Measurements from ENCODE around the gene EDDM13. TPM values are rescaled to one million over a fixed set of nuclear protein-coding genes. Genes with fewer than 3 reads are reported as not detected.
"Not testable (repeated sequence)": the region's sequence is repeated elsewhere in the genome, so short reads cannot be mapped to it uniquely, and the experiment has no call there.

The EDDM13 gene
- total and polyA plus RNA-seq, 12 donors: 0.33 to 1.0 (median 0.58) TPM; not detected in 6

DNA sequence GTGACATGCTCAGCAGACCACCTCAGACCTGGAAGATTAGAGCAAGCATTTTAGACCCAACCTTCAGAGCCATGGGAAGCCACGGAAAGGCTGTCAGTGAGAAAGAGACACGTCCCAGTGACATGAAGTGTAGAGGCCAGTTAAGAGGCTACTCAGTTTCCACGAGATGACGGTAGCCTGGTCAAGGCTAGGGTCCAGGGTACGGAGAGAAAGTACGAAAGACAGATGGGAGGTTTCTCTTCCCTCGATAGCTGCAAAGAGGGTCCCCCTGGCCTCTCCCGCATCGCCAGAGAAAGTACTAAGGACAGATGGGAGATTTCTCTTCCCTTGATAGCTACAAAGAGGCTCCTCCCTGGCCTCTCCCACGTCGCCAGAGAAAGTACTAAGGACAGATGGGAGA, 33.5 kb downstream of the EDDM13 start:
- TF ChIP-seq, protein P1, sequence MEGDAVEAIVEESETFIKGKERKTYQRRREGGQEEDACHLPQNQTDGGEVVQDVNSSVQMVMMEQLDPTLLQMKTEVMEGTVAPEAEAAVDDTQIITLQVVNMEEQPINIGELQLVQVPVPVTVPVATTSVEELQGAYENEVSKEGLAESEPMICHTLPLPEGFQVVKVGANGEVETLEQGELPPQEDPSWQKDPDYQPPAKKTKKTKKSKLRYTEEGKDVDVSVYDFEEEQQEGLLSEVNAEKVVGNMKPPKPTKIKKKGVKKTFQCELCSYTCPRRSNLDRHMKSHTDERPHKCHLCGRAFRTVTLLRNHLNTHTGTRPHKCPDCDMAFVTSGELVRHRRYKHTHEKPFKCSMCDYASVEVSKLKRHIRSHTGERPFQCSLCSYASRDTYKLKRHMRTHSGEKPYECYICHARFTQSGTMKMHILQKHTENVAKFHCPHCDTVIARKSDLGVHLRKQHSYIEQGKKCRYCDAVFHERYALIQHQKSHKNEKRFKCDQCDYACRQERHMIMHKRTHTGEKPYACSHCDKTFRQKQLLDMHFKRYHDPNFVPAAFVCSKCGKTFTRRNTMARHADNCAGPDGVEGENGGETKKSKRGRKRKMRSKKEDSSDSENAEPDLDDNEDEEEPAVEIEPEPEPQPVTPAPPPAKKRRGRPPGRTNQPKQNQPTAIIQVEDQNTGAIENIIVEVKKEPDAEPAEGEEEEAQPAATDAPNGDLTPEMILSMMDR (IDR thresholded peaks at IDR 0.05): no peak
- no peak for TF ChIP-seq POLR2A (IDR thresholded peaks at IDR 0.05)
- H3K4me3 ChIP-seq: no peak overlapping the region
- peaks cover 0 to 2% of the 10 kb centered on the region in 2 donors for H3K36me3 ChIP-seq (replicated peaks in 1 of 2)
- intact Hi-C loops (cut with DNase I): loop anchor here in 1 of 2 donors (10.0 kb wide), 1 partner anchor 51 kb away; no protein-coding TSS in a partner anchor
- H3K9me3 ChIP-seq (replicated peaks in 1 of 3): no peaks in the 10 kb centered on the region
- no peaks in the 10 kb centered on the region for H3K4me1 ChIP-seq (replicated peaks in 1 of 2)
- peak overlapping the region in 2 of 5 donors; percentile 66 to 74 for H3K27ac ChIP-seq
- no peak for DNase-seq
- no peaks in the 10 kb centered on the region for H3K27me3 ChIP-seq
- 82 to 92% (median 86%) methylated on average over 9 to 11 of the region's 11 CpGs for WGBS, 4 donors

DNA sequence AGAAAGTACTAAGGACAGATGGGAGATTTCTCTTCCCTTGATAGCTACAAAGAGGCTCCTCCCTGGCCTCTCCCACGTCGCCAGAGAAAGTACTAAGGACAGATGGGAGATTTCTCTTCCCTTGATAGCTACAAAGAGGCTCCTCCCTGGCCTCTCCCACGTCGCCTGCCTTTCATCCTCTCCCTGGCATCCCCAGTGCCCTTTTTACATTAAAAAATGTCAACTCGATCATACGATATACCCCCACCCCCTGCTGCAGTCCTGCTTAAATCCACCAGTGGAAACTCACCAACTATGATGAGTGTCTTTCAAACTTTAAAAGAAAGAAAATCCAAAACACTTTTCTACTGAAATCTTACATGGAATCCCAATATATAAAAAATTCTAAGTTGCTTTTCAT, 34.5 kb downstream of the EDDM13 start:
- not testable (repeated sequence) for DNase-seq; H3K4me1 ChIP-seq (replicated peaks in 1 of 2); H3K36me3 ChIP-seq (replicated peaks in 1 of 2); H3K27me3 ChIP-seq; H3K4me3 ChIP-seq; H3K9me3 ChIP-seq (replicated peaks in 1 of 3)
- WGBS, 4 donors: 64 to 81% (median 80%) methylated on average over 6 of the region's 6 CpGs
- intact Hi-C loops (cut with DNase I): loop anchor here in 1 of 2 donors (10.0 kb wide), 1 partner anchor 52 kb away; no protein-coding TSS in a partner anchor
- H3K27ac ChIP-seq: peak overlapping the region in 3 of 5 donors; percentile 1 to 61 (median 51)

GRCh38 chr19:56308792-56309191, 36.2 kb downstream of the EDDM13 start:
- intact Hi-C loops (cut with DNase I): loop anchor here in 1 of 2 donors (10.0 kb wide), 1 partner anchor 54 kb away; no protein-coding TSS in a partner anchor
- DNase-seq: no peak
- no peaks in the 10 kb centered on the region for H3K9me3 ChIP-seq (replicated peaks in 1 of 3)
- H3K27me3 ChIP-seq: no peaks in the 10 kb centered on the region
- no peak overlapping the region for H3K4me3 ChIP-seq
- WGBS, 4 donors: 89 to 93% (median 91%) methylated on average over 7 of the region's 7 CpGs
- no peak overlapping the region for H3K27ac ChIP-seq
- TF ChIP-seq, protein P1 (IDR thresholded peaks at IDR 0.05): no peak
- TF ChIP-seq POLR2A (IDR thresholded peaks at IDR 0.05): no peak
- H3K4me1 ChIP-seq (replicated peaks in 1 of 2): peaks cover 0 to 12% of the 10 kb centered on the region in 2 donors
- peaks cover 0 to 9% of the 10 kb centered on the region in 2 donors for H3K36me3 ChIP-seq (replicated peaks in 1 of 2)

DNA sequence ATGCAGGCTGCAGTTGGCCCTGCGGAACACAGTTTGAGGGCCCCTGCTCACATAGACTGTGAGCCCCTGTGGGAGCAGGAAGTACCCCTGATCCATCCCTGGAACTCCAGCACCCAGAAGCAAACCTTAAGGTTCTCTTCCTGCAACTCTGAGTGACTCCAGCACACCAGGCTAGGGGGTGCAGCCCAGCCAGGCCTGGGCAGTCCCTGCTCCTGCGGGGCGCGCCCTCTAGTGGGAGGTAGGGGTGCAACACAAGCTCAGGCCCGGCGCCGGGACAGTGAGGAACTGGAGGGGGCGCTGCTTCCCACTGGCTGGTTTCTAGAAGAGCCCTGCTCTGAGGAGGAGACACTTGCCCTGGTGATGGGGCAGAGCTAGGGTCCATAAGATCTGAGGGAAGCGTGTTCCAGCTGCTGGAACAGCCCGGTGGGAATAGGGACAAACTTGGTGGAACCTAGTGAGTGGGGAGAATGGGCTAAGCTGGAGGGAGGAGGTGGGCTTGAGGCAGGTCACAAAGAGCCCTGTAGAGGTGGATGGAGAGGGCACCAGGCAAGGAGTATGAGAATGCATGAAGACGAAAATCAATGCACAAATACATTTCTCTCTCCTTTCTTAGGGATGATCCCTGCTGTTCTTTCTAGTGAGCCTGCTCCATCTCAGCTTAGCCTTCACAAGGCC, 37.1 kb downstream of the EDDM13 start:
- WGBS, 4 donors: 78 to 87% (median 81%) methylated on average over 7 to 11 of the region's 11 CpGs
- H3K9me3 ChIP-seq (replicated peaks in 1 of 3): no peaks in the 10 kb centered on the region
- H3K4me1 ChIP-seq (replicated peaks in 1 of 2): peaks cover 0 to 16% of the 10 kb centered on the region in 2 donors
- H3K27me3 ChIP-seq: no peaks in the 10 kb centered on the region
- H3K27ac ChIP-seq: no peak overlapping the region
- intact Hi-C loops (cut with DNase I): loop anchor here in 1 of 2 donors (10.0 kb wide), 1 partner anchor 55 kb away; no protein-coding TSS in a partner anchor
- H3K36me3 ChIP-seq (replicated peaks in 1 of 2): peaks cover 0 to 9% of the 10 kb centered on the region in 2 donors
- DNase-seq: peak; percentile 39 to 71 (median 63)
- no peak overlapping the region for H3K4me3 ChIP-seq
- TF ChIP-seq, protein P1 (IDR thresholded peaks at IDR 0.05): peak; percentile 58 to 68 (median 66)
- TF ChIP-seq POLR2A (IDR thresholded peaks at IDR 0.05): no peak

Data from adrenal gland (tissue), 12 donors.